ENCODE results near the gene DCST2.

DCST2 gene

GRCh38 chr1:155024315-155024714 lies 9.3 kb downstream of the DCST2 start:
- no peak for TF ChIP-seq CTCF (IDR thresholded peaks at IDR 0.05)
- no peaks in the 10 kb centered on the region for H3K27me3 ChIP-seq
- no peak overlapping the region for H3K27ac ChIP-seq

GRCh38 chr1:155023627-155024026 lies 10.0 kb downstream of the DCST2 start:
- H3K36me3 ChIP-seq: peaks cover 12% of the 10 kb centered on the region
- H3K4me3 ChIP-seq (ENCODE audit: low read depth in 1 of 2, low read length in 1 of 2): no peak overlapping the region
- H3K9me3 ChIP-seq: no peaks in the 10 kb centered on the region
- H3K27ac ChIP-seq: no peak overlapping the region
- no peak for TF ChIP-seq CTCF (IDR thresholded peaks at IDR 0.05)
- peaks cover 14 to 20% of the 10 kb centered on the region in 2 experiments for H3K4me1 ChIP-seq (ENCODE audit: control insufficient read depth in 1 of 2, insufficient read depth in 1 of 2, low read depth in 1 of 2, low read length in 1 of 2)
- no peaks in the 10 kb centered on the region for H3K27me3 ChIP-seq

More at GRCh38 chr1:155024315-155024714, 9.3 kb downstream of the DCST2 start:
- Histone ChIP-seq H3K4me3 (ENCODE audit: low read depth in 1 of 2, low read length in 1 of 2) (no peak overlapping the region), H3K9me3 (no peaks in the 10 kb centered on the region), H3K36me3 (peaks cover 5% of the 10 kb centered on the region), H3K4me1 (ENCODE audit: control insufficient read depth in 1 of 2, insufficient read depth in 1 of 2, low read depth in 1 of 2, low read length in 1 of 2) (peaks cover 20 to 26% of the 10 kb centered on the region in 2 experiments)

- no peaks in the 10 kb centered on the region for H3K9me3 ChIP-seq
- no peak overlapping the region for H3K4me3 ChIP-seq (ENCODE audit: low read depth in 1 of 2, low read length in 1 of 2)
- peaks cover 19% of the 10 kb centered on the region for H3K36me3 ChIP-seq
- no peak for TF ChIP-seq CTCF (IDR thresholded peaks at IDR 0.05)
- H3K4me1 ChIP-seq (ENCODE audit: control insufficient read depth in 1 of 2, insufficient read depth in 1 of 2, low read depth in 1 of 2, low read length in 1 of 2): peaks cover 14 to 19% of the 10 kb centered on the region in 2 experiments
- no peaks in the 10 kb centered on the region for H3K27me3 ChIP-seq
- peak overlapping the region; percentile 18 for H3K27ac ChIP-seq
These were observed 10.7 kb downstream of the DCST2 start for GRCh38 chr1:155022927-155023236.

GRCh38 chr1:155022136-155022926 lies 11.2 kb downstream of the DCST2 start:
- Histone ChIP-seq H3K27me3 (no peaks in the 10 kb centered on the region), H3K4me1 (ENCODE audit: control insufficient read depth in 1 of 2, insufficient read depth in 1 of 2, low read depth in 1 of 2, low read length in 1 of 2) (peaks cover 20 to 25% of the 10 kb centered on the region in 2 experiments), H3K4me3 (ENCODE audit: low read depth in 1 of 2, low read length in 1 of 2) (no peak overlapping the region), H3K9me3 (no peaks in the 10 kb centered on the region), H3K27ac (peak overlapping the region; percentile 18), H3K36me3 (peaks cover 25% of the 10 kb centered on the region)
- no peak for TF ChIP-seq CTCF (IDR thresholded peaks at IDR 0.05)

DNA sequence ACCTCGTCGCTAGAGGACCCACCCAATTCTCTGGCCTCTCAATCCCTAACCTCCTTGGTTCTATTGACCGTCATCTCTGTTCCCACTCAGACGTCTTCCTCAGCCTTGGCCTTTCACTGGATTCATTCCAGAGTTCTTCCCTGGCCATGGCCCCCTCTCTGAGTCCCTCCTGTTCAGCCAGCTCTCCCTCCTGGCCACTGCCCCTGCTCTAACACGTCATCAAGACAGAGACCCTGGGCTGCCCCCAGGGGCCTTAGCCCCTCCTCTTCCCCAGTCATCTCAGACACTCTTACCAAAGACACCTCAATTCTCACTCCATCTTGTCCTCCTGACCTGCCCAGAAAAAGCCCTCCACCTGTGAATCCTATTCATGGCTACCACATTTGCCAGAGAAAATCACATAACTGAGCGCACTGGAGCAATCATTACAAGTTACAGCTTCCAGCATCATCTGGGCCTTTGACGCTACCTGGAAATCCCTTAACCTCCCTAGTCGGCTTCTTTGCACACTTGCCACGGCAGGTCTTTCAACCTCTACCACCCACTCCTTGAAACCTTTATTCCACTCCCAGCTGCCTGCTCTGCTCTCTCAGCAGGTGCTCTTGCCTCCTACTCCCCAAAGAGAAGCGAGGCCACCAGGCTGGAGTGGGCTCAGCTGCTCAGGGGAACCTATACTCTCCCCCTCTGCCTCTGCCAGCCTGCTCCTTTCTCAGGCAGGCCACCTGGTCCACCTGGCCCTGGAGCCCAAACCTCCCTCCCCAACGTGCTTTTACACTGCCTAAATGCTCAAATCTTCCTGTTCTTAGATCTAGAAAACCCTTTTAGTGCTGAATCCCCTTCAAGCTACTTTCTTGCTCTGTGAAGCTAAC lies 14.0 kb downstream of the DCST2 start:
- no peaks in the 10 kb centered on the region for H3K27me3 ChIP-seq
- H3K9me3 ChIP-seq: no peaks in the 10 kb centered on the region
- H3K4me1 ChIP-seq (ENCODE audit: control insufficient read depth in 1 of 2, insufficient read depth in 1 of 2, low read depth in 1 of 2, low read length in 1 of 2): peaks cover 37 to 44% of the 10 kb centered on the region in 2 experiments
- no peak for TF ChIP-seq CTCF (IDR thresholded peaks at IDR 0.05)
- no peak overlapping the region for H3K4me3 ChIP-seq (ENCODE audit: low read depth in 1 of 2, low read length in 1 of 2)
- peaks cover 52% of the 10 kb centered on the region for H3K36me3 ChIP-seq
- peak overlapping the region; percentile 97 for H3K27ac ChIP-seq
